H1 (cell line): Measurements from ENCODE around the gene STRIP2. TPM values are rescaled to one million over a fixed set of nuclear protein-coding genes. Genes with fewer than 3 reads are reported as not detected.

Experiments
- CTCF ChIA-PET: fragments of 300-600 bp; sonication (Branson Sonifier 250); formaldehyde crosslinking; loops from one replicate; lab custom pipeline; 2021; ENCODE audit not compliant: partially characterized antibody; lab: Charles Lee
- POLR2A ChIA-PET: fragments of 300-600 bp; sonication (Branson Sonifier 250); formaldehyde crosslinking; loops from one replicate; lab custom pipeline; 2021; ENCODE audit warnings: inconsistent platforms; ENCODE audit not compliant: partially characterized antibody; lab: Charles Lee
- DNase-seq, 2 experiments: peaks; one replicate each; pipeline versions ENCODE4 v3.0.0 to v3.0.0-alpha.2; 2010 to 2022; ENCODE audit warnings: low spot score in 2 of 2, low read depth in 1 of 2, mixed read lengths in 1 of 2
- FAIRE-seq: peaks from 2 replicates; lab custom pipeline; 2011; peaks lifted over from hg19 to GRCh38; lab: Jason Lieb, UNC
- H2AFZ ChIP-seq: 2 replicates; pipeline ENCODE4 v1.8.1; 2012; ENCODE audit warnings: low read length, inconsistent platforms
- H2AK5ac ChIP-seq: 2 replicates; pipeline ENCODE4 v1.6.1; 2013; ENCODE audit warnings: low read depth, low read length
- H2BK120ac ChIP-seq: replicated peaks from 2 replicates; pipeline ENCODE3; 2013; ENCODE audit warnings: low read depth, low read length, inconsistent platforms
- H2BK12ac ChIP-seq: 2 replicates; pipeline ENCODE4 v1.6.1; 2013; ENCODE audit warnings: low read depth, low read length
- H2BK15ac ChIP-seq: 2 replicates; pipeline ENCODE4 v1.6.1; 2013; ENCODE audit warnings: low read length
- H2BK20ac ChIP-seq: 2 replicates; pipeline ENCODE4 v1.6.1; 2013; ENCODE audit warnings: low read length
- H2BK5ac ChIP-seq: 2 replicates; pipeline ENCODE4 v1.6.1; 2013; ENCODE audit warnings: low read depth, low read length
- H3K14ac ChIP-seq: 2 replicates; pipeline ENCODE4 v1.6.1; 2013; ENCODE audit warnings: inconsistent platforms; ENCODE audit not compliant: insufficient read length
- H3K18ac ChIP-seq: 2 replicates; pipeline ENCODE4 v1.6.1; 2013; ENCODE audit warnings: low read length; ENCODE audit errors: extremely low read depth
- H3K23ac ChIP-seq: 2 replicates; pipeline ENCODE4 v1.6.1; 2013; ENCODE audit warnings: inconsistent platforms; ENCODE audit not compliant: insufficient read length
- H3K23me2 ChIP-seq: 2 replicates; pipeline ENCODE4 v1.6.1; 2013; ENCODE audit warnings: low read depth, low read length
- H3K27ac ChIP-seq: 2 replicates; pipeline ENCODE4 v1.6.1; 2011; ENCODE audit warnings: low read depth, low read length, inconsistent platforms
- H3K27me3 ChIP-seq, 4 experiments: replicated peaks in 1 of 4; 1 replicate in 1 of 4; 2 replicates in 3 of 4; pipeline versions ENCODE4 v1.6.1 to v1.8.1; 2011 to 2013; ENCODE audit warnings: low read length in 3 of 4, mild to moderate bottlenecking in 3 of 4, inconsistent platforms in 2 of 4, mixed read lengths in 2 of 4, moderate library complexity in 1 of 4; ENCODE audit not compliant: control insufficient read depth in 3 of 4, insufficient read depth in 3 of 4; ENCODE audit errors: extremely low read depth in 1 of 4
- H3K36me3 ChIP-seq, 4 experiments: 2 replicates each; pipeline versions ENCODE4 v1.6.1 to v1.8.1; 2011 to 2013; ENCODE audit warnings: mild to moderate bottlenecking in 4 of 4, low read length in 3 of 4, moderate library complexity in 2 of 4, control low read depth in 1 of 4, inconsistent platforms in 1 of 4; ENCODE audit not compliant: insufficient read depth in 4 of 4, control insufficient read depth in 2 of 4
- H3K4ac ChIP-seq: replicated peaks from 2 replicates; pipeline ENCODE3; 2013; ENCODE audit warnings: low read length, low read depth, mixed read lengths, inconsistent platforms; ENCODE audit not compliant: insufficient read length
- H3K4me1 ChIP-seq, 4 experiments: replicated peaks in 1 of 4; 1 replicate in 1 of 4; 2 replicates in 3 of 4; pipeline versions ENCODE4 v1.6.1 to v1.8.1; 2011 to 2013; ENCODE audit warnings: low read length in 3 of 4, inconsistent platforms in 2 of 4, mixed read lengths in 1 of 4; ENCODE audit not compliant: insufficient read depth in 4 of 4, control insufficient read depth in 3 of 4
- H3K4me2 ChIP-seq, 2 experiments: 2 replicates each; pipeline versions ENCODE4 v1.6.1 to v1.8.1; 2011 to 2013; ENCODE audit warnings: low read depth in 2 of 2, low read length in 2 of 2, control low read depth in 1 of 2, inconsistent platforms in 1 of 2, mild to moderate bottlenecking in 1 of 2; ENCODE audit not compliant: insufficient read depth in 1 of 2
- H3K4me3 ChIP-seq, 4 experiments: fragments of 200-600, 300-600 bp in 1 of 4; sonication (generic), shearing (Covaris generic), sonication (Bioruptor Twin) in 1 of 4; 2 replicates each; pipeline versions ENCODE4 v1.5.1 to v1.8.1; 2011 to 2016; ENCODE audit warnings: low read length in 4 of 4, low read depth in 3 of 4, control low read depth in 2 of 4, inconsistent platforms in 2 of 4, mild to moderate bottlenecking in 2 of 4, mixed read lengths in 1 of 4, moderate library complexity in 1 of 4; ENCODE audit not compliant: insufficient read depth in 2 of 4; ENCODE audit errors: extremely low read depth in 1 of 4
- H3K56ac ChIP-seq: replicated peaks from 2 replicates; pipeline ENCODE3; 2013; ENCODE audit warnings: low read depth, mild to moderate bottlenecking, mixed read lengths, low read length, inconsistent platforms; ENCODE audit not compliant: insufficient read length
- H3K79me1 ChIP-seq: 2 replicates; pipeline ENCODE4 v1.6.1; 2013; ENCODE audit warnings: low read depth, low read length, control low read depth
- H3K79me2 ChIP-seq, 2 experiments: 2 replicates each; pipeline versions ENCODE4 v1.6.1 to v1.8.1; 2012 to 2013; ENCODE audit warnings: low read length in 2 of 2, mild to moderate bottlenecking in 2 of 2, inconsistent platforms in 1 of 2; ENCODE audit not compliant: insufficient read depth in 2 of 2, control insufficient read depth in 1 of 2
- H3K9ac ChIP-seq, 4 experiments: replicated peaks in 1 of 4; 1 replicate in 1 of 4; 2 replicates in 3 of 4; pipeline versions ENCODE4 v1.6.1 to v1.8.1; 2011 to 2013; ENCODE audit warnings: low read depth in 3 of 4, low read length in 3 of 4, control low read depth in 2 of 4, mild to moderate bottlenecking in 2 of 4, moderate library complexity in 2 of 4, inconsistent platforms in 1 of 4; ENCODE audit errors: extremely low read depth in 1 of 4
- H3K9me3 ChIP-seq, 2 experiments: 2 replicates each; pipeline versions ENCODE4 v1.6.1 to v1.8.1; 2012 to 2013; ENCODE audit warnings: mild to moderate bottlenecking in 2 of 2, moderate library complexity in 2 of 2, control low read depth in 1 of 2, inconsistent platforms in 1 of 2, low read depth in 1 of 2, low read length in 1 of 2, mixed read lengths in 1 of 2; ENCODE audit not compliant: insufficient read depth in 2 of 2
- H4K20me1 ChIP-seq, 2 experiments: replicated peaks in 1 of 2; 2 replicates each; pipeline versions ENCODE3 to v1.8.1; 2011 to 2013; ENCODE audit warnings: inconsistent platforms in 2 of 2, low read length in 2 of 2, mild to moderate bottlenecking in 1 of 2; ENCODE audit not compliant: insufficient read depth in 2 of 2, control insufficient read depth in 1 of 2
- H4K5ac ChIP-seq: 2 replicates; pipeline ENCODE4 v1.6.1; 2013; ENCODE audit warnings: low read length, low read depth, mixed read lengths, inconsistent platforms; ENCODE audit not compliant: insufficient read length
- H4K8ac ChIP-seq: 2 replicates; pipeline ENCODE4 v1.8.0; 2013; ENCODE audit warnings: mild to moderate bottlenecking, moderate library complexity, low read length, inconsistent platforms; ENCODE audit not compliant: insufficient read depth; ENCODE audit errors: extremely low read depth
- H4K91ac ChIP-seq: replicated peaks from 2 replicates; pipeline ENCODE3; 2013; ENCODE audit warnings: low read length, mixed read lengths, inconsistent platforms; ENCODE audit not compliant: insufficient read length
- BCL11A ChIP-seq, 2 experiments: IDR thresholded peaks; one replicate each; pipeline ENCODE4 v1.6.1; 2011; ENCODE audit warnings: low read depth in 2 of 2, low read length in 2 of 2, mild to moderate bottlenecking in 2 of 2
- EP300 ChIP-seq, 2 experiments: IDR thresholded peaks; 1 replicate in 1 of 2; 2 replicates in 1 of 2; pipeline ENCODE4 v1.6.1; 2011 to 2012; ENCODE audit warnings: low read depth in 2 of 2, low read length in 2 of 2, mild to moderate bottlenecking in 2 of 2, borderline replicate concordance in 1 of 2, inconsistent platforms in 1 of 2, moderate library complexity in 1 of 2
- PHF8 ChIP-seq: fragments of 200-600 bp; sonication (generic); conservative IDR thresholded peaks from 2 replicates; pipeline ENCODE4 v1.7.1; 2012; ENCODE audit warnings: low read depth, mild to moderate bottlenecking, inconsistent platforms, low read length, moderate library complexity
- RAD21 ChIP-seq, 2 experiments: IDR thresholded peaks in 1 of 2; conservative IDR thresholded peaks in 1 of 2; 2 replicates each; pipeline ENCODE4 v1.6.1; 2011; ENCODE audit warnings: low read depth in 2 of 2, low read length in 2 of 2, improper control_type of control experiment in 1 of 2, inconsistent platforms in 1 of 2, mild to moderate bottlenecking in 1 of 2, moderate library complexity in 1 of 2
- WGBS, 2 experiments: shearing (Covaris generic) in 1 of 2; methylation state at CpG; one replicate each; pipeline versions ENCODE4 v1.1.6 to v1.1.7; 2013 to 2015; ENCODE audit warnings: low lambda C conversion rate in 2 of 2, mixed read lengths in 2 of 2, inconsistent platforms in 1 of 2, low coverage in 1 of 2, missing lambda C conversion rate in 1 of 2; ENCODE audit not compliant: insufficient replicate concordance in 2 of 2, insufficient coverage in 1 of 2, insufficient read length in 1 of 2; ENCODE audit errors: extremely low coverage in 1 of 2, missing lambda C conversion rate in 1 of 2; 5-methylcytosine and 5-hydroxymethylcytosine counted together
- polyA plus RNA-seq, 7 experiments: library from polyadenylated mRNA; depleted of rRNA in 3 of 7; stranded (reverse) in 5 of 7; unstranded in 2 of 7; fragments of >200 nt in 5 of 7; fragments of 200-250 nt in 2 of 7; gene quantifications; 1 replicate in 5 of 7; 2 replicates in 1 of 7; 4 replicates in 1 of 7; pipeline versions ENCODE4 v1.2.1 to v1.2.3, GENCODE V29; 2011 to 2013; ENCODE audit warnings: missing spikeins in 2 of 7, mixed read lengths in 2 of 7
- total RNA-seq: library from RNA; stranded (reverse); fragmentation: NEBNext Ultra II Directional; extraction: Animal tissue kit (Norgen Biotek cat#: 25700); gene quantifications from 2 replicates; pipeline ENCODE4 v1.2.1, GENCODE V29; 2021
- TF ChIP-seq, protein P1 (sequence below): IDR thresholded peaks from 2 replicates; pipeline ENCODE4 v1.6.1; 2012; ENCODE audit warnings: inconsistent platforms
- TF ChIP-seq, protein P2 (sequence below), 3 experiments: IDR thresholded peaks; 1 replicate in 2 of 3; 2 replicates in 1 of 3; pipeline versions ENCODE4 v1.5.1 to v1.6.1; 2011; ENCODE audit warnings: low read length in 3 of 3, mild to moderate bottlenecking in 3 of 3, inconsistent platforms in 2 of 3, low read depth in 1 of 3, moderate library complexity in 1 of 3; ENCODE audit not compliant: insufficient read depth in 1 of 3; ENCODE audit errors: control extremely low read depth in 1 of 3

STRIP2 gene
- total and polyA plus RNA-seq, 2 of the 8 experiments (the other 6 are each of a cell fraction or from before 2014, with no cell fraction given): 5.3 to 8.2 TPM

DNA sequence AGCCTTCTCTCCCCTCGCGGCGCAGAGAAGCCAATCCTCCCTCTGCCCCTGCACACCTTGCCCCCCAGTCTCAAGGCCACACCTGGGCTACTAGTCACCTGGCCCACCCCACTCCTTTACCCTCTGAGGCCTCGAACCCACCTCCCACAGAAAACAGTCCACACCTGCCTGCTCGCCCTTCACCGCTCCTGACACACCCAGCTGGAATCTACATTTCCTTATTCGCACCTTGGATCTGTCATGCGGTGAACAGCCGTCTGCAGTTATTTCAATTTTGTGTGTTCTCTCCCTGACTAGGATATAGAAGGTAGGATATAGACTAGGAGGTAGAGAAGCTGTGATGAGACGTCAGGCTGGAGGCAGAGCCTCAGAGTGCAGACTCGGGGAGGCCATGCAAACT, 97.5 kb downstream of the STRIP2 start:
- FAIRE-seq (no peak), DNase-seq (no peak)
- Histone ChIP-seq H3K79me2 (no peaks in the 10 kb centered on the region), H3K9ac (no peak overlapping the region), H2AFZ (no peak overlapping the region), H2AK5ac (no peak overlapping the region), H2BK20ac (no peak overlapping the region), H3K27ac (no peak overlapping the region), H4K20me1 (no peaks in the 10 kb centered on the region), H2BK120ac (no peak overlapping the region), H3K18ac (no peak overlapping the region), H2BK15ac (no peak overlapping the region), H3K56ac (no peak overlapping the region), H2BK12ac (no peak overlapping the region), H3K27me3 (no peaks in the 10 kb centered on the region), H3K14ac (no peak overlapping the region), H3K4me3 (no peak overlapping the region), H2BK5ac (0 out of 2 replicates have a peak overlapping the region, but pooled peaks have one; percentile 35), H4K8ac (no peak overlapping the region), H3K4me1 (peaks cover 0 to 4% (median under 1%) of the 10 kb centered on the region in 4 experiments; a peak in 3 of 7 replicates), H3K23me2 (no peaks in the 10 kb centered on the region), H3K4me2 (no peak overlapping the region), H3K36me3 (no peaks in the 10 kb centered on the region), H4K5ac (no peak overlapping the region), H3K4ac (no peak overlapping the region), H4K91ac (no peak overlapping the region), H3K9me3 (no peaks in the 10 kb centered on the region), H3K79me1 (no peaks in the 10 kb centered on the region), H3K23ac (no peak overlapping the region)
- ChIA-PET CTCF (interaction anchor here (0.6 to 1.3 kb wide), 5 partner anchors 9 to 361 kb away, joined by 3 to 6 read pairs (median 3); no protein-coding TSS in a partner anchor), POLR2A (interaction anchor here (0.9 to 1.0 kb wide), 2 partner anchors 12 to 16 kb away, joined by 3 read pairs; no protein-coding TSS in a partner anchor)
- 91% methylated on average over 11 of the region's 11 CpGs; no CpG with 5 or more reads in 1 of the 2 experiments for WGBS, 2 experiments
- TF ChIP-seq BCL11A (IDR thresholded peaks at IDR 0.05; ENCODE audit: low read depth in 2 of 2, low read length in 2 of 2): no peak
- no peak for TF ChIP-seq EP300 (IDR thresholded peaks at IDR 0.05; ENCODE audit: borderline replicate concordance in 1 of 2, low read depth in 2 of 2, low read length in 2 of 2)
- no peak for TF ChIP-seq PHF8
- TF ChIP-seq, protein P1, sequence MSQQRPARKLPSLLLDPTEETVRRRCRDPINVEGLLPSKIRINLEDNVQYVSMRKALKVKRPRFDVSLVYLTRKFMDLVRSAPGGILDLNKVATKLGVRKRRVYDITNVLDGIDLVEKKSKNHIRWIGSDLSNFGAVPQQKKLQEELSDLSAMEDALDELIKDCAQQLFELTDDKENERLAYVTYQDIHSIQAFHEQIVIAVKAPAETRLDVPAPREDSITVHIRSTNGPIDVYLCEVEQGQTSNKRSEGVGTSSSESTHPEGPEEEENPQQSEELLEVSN: no peak
- TF ChIP-seq, protein P2, sequence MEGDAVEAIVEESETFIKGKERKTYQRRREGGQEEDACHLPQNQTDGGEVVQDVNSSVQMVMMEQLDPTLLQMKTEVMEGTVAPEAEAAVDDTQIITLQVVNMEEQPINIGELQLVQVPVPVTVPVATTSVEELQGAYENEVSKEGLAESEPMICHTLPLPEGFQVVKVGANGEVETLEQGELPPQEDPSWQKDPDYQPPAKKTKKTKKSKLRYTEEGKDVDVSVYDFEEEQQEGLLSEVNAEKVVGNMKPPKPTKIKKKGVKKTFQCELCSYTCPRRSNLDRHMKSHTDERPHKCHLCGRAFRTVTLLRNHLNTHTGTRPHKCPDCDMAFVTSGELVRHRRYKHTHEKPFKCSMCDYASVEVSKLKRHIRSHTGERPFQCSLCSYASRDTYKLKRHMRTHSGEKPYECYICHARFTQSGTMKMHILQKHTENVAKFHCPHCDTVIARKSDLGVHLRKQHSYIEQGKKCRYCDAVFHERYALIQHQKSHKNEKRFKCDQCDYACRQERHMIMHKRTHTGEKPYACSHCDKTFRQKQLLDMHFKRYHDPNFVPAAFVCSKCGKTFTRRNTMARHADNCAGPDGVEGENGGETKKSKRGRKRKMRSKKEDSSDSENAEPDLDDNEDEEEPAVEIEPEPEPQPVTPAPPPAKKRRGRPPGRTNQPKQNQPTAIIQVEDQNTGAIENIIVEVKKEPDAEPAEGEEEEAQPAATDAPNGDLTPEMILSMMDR (IDR thresholded peaks at IDR 0.05; ENCODE audit: control extremely low read depth in 1 of 3, insufficient read depth in 1 of 3, low read depth in 1 of 3, low read length in 3 of 3): no peak
- no peak for TF ChIP-seq RAD21 (IDR thresholded peaks at IDR 0.05 in 1 of 2, conservative IDR thresholded peaks at IDR 0.05 in 1 of 2; ENCODE audit: low read depth in 2 of 2, low read length in 2 of 2)
